Activated T-cell treated with anti-CD3 and anti-CD28 coated beads for 48 hours (primary cell): Measurements from ENCODE around the gene P2RY14.
"Not testable (repeated sequence)": the region's sequence is repeated elsewhere in the genome, so short reads cannot be mapped to it uniquely, and the experiment has no call there.

Experiments
- DNase-seq: peaks from one replicate; pipeline ENCODE4 v3.0.0-alpha.2; 2020; ENCODE audit warnings: low read depth

The P2RY14 gene

DNA sequence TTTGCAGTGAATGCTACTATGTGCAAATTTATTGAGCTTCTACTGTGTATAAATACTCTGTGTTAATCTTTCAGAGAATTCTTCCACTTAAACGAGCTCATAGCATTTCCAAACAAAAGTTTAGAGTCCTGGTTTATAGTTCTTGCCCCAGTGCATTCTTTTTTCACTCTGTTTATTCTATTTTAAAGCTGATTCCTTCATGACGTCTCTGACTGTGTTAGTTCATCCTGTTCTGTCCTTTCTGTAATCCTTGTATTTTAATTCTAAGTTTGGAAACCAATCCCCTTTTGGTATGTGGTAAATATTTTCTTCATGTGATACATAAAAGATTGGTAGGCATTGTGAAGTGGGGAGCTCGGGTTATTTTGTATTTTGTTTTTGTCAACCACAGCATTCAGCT is 18.7 kb downstream of the P2RY14 start:
- DNase-seq: no peak

DNA sequence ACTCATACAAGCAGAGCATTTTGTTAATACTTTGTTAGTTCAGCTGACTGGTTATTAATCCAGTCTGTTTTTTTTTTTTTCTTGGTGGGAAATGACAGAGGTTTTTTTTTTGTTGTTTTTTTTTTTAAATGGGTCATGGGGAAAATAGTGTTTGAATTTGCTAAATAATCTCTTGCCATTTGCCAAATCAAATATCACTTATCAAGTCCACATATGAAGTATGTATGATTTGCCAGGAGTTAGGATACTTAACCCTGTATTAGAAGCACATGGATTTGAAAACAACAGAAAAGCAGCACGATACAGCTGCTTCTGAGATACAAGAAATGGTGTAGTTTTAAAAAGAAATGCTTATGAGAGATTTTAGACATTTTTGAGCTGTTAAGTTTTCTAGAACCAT is 21.6 kb downstream of the P2RY14 start:
- no peak for DNase-seq

DNA sequence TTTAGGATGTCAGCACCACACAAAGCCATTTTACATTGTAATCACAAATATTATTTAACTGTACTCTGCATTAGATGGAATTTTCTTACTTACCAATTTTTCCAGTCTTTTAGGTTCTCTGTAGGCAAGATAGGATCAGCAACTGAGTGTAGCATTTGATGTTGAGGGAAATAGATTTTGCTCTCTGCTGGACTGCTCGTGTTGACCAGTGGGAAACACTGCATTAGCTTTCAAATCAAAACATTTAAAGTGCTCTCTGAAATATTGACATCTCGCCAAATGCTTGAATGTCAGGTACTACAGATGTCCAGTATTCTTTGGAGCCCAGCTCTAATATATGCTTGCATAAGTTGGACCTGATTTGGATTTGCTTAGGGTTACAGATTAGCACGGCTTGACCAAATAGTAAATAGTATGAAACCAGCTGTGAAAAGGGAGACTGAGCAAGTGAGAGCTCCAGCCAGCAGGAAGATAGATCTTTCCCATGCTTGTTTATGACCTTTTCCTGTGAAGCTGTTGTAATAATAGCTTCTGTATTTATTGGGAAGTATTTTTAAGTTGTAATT is 29.5 kb downstream of the P2RY14 start:
- DNase-seq: no peak

DNA sequence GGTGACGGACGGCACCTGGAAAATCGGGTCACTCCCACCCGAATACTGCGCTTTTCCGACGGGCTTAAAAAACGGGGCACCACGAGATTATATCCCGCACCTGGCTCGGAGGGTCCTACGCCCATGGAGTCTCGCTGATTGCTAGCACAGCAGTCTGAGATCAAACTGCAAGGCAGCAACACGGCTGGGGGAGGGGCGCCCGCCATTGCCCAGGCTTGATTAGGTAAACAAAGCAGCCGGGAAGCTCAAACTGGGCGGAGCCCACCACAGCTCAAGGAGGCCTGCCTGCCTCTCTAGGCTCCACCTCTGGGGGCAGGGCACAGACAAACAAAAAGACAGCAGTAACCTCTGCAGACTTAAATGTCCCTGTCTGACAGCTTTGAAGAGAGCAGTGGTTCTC is 36.3 kb downstream of the P2RY14 start:
- DNase-seq: not testable (repeated sequence)

DNA sequence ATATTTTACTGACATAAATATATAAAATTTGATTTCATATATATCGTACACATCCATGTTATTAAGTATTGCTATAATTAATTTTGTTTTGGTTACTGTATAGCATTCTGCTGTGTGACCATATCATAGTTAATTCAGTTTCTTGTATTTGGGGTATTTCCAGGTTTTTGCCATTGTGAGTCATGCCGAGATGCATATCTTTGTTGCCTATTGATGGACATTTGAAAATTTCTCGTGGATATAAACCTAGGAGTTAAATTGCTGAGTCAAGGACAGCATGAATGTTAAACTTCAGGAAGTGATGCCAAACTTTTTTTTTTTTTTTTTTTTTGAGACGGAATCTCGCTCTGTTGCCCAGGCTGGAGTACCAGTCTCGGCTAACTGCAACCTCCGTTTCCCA is 41.6 kb downstream of the P2RY14 start:
- DNase-seq: no peak

DNA sequence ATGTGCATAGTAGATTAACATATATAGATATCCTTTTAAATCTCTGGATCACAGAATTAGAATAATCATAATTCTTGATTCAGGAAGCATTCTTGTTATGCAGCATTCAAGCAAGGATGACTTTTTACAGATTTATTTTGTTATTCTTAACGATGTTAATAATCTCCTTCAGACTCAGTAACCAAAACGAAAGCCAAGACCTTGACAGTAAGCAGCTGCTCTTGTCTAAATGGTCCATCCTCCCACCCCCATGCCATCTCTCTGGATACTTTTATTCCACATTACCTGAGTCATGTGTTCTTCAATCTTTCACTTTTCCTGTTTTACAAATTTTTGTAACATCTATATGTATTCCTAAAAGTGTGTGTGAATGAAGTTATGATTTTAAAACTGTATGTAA is 42.0 kb downstream of the P2RY14 start:
- no peak for DNase-seq

DNA sequence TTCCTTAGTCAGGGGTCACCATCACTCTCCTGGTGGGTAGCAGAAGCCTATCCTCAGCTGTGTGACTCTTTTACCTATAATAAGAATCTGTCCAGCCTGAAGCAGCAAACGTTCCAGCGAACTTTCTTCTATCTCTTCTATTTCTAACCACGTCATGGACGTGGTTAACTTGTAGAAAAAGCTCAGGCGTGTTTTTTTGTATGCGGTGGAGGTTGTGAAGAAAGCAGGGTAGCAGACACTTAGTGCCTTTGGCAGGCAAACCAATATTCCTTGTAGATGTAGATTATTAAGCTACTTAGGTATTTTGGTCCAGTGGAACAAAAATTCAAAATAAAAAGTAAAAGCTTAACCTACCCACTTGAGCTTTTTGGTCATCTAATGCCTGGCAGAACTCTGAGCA is 43.5 kb downstream of the P2RY14 start:
- no peak for DNase-seq

DNA sequence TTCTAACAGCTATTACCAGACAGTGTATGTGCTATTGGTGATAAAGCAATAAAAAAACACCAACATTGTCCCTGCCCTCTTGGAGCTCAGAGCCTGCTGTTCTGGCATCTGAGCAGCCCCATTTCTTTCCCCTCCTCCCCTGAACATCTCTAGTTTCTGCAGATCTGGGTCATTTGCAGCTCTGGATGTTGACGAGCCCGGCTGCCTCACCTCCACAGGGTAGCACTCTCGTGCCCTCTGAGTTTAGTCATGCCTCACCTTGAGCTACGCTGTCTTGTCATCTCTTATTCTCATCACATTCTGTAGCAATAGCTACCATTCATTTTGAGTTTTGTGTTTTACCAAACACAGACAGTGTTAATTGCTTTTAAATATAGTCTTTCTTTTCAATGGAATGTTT is 45.4 kb downstream of the P2RY14 start:
- no peak for DNase-seq

DNA sequence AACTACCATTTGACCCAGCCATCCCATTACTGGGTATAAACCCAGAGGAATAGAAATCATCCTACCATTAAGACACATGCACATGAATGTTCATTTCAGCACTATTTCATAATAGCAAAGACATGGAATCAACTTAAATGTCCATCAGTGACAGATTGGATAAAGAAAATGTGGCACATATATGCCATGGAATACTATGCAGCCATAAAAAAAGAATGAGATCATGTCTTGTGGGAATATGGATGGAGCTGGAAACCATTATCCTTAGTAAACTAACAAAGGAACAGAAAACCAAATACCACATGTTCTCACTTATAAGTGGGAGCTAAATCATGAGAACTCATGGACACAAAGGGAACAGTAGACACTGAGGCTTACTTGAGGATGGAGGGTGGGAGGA is 45.9 kb downstream of the P2RY14 start:
- DNase-seq: not testable (repeated sequence)

DNA sequence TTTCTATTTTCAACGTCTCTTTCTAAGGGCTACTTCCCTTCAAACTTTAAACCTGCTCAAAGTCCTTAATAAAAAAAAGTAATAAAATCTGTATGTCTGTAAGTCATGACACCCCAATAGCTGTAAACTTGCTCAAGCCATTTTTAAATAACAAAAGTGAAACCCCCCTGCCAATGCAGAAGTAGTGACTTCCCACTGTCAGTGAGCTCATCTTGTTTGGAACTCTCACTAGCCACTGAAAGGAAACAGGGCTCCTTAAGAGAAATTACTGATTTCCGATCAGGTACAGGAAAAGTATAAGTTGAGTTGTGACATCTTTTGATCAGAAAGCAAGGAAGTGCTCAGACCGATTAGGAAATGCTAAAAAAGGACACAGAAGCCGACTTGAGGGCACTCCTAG is 47.7 kb downstream of the P2RY14 start:
- no peak for DNase-seq

DNA sequence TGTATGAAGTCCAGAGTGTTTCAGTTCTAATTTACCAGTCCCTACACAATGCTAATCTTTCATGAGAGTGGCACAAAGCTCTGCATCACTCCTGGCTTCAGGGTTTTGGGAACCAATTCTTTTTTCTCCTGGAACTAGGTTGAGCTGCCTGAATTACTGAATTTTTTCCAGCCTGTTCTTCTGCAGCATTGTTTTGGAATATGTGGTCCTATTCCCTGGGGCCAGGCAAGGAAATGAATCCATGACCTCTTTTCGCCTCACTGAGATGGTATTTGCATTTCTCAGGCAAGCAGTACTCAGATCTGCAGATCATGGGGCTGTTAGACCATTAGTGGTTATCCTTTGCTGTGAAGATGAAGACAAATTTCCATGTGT is 49.7 kb downstream of the P2RY14 start:
- no peak for DNase-seq

DNA sequence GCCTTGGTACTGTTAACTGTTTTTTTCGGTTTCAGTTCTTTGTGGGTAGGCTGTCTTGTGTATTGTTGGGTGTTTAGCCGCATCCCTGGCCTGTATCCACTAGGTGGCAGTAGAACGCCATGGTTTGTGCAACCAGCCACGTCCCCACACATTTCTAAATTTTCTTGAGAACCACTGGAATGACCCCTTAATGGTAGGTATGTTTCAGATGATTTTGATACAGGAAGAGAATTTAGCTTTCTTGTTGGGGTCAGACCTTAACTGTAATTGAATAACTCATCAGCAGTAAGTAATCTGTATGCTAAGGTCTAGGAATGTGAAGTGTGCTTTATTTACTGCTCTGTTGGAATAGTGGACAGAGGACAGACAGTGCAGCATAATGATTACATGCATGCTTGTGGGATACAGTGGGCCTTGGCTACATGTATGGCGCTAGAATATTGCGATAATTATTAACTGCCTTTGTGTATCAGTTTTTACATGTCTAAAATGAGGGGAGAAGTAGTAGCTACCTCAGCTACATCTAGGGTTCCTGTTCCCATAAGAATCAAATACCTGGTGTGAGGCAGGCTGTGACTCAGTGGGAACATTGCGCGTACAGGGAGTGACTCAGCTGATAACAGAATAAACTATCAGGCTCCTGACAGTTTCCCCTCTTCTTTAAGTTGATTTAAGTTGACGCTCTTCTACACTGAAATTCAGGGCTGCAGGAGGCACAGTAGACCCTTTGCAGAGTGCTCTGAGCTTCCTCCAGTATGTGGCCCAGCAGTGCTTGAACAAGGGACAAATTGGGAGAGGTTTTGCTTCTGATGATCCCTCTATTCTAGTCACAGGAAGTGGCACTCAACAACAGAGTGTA is 50.3 kb downstream of the P2RY14 start:
- peak; percentile 66 for DNase-seq

DNA sequence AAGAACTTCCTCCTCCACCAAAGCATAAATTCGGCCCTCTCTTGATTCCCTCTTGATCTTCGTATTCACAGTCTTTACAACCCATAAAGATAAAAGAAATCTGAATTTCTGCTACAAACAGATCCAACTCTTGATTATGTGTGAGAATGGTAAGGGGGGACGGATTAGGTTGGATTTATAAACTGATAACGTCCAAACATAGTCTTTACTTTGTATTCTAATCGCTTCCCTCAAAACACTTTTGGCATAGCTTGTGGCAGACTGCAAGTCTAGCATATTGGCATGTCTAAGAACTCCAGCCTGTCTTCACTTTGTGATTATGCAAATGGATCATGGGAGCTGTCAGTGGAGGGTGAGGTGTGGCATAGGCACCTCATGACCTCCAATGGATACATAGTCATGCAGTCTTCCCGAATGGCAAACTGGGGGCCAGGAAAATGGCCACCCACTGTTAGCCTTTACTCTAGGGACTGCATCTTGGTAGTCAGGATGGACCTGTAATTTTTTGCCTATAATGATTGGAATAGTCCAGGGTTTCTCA is 51.0 kb downstream of the P2RY14 start:
- DNase-seq: no peak

DNA sequence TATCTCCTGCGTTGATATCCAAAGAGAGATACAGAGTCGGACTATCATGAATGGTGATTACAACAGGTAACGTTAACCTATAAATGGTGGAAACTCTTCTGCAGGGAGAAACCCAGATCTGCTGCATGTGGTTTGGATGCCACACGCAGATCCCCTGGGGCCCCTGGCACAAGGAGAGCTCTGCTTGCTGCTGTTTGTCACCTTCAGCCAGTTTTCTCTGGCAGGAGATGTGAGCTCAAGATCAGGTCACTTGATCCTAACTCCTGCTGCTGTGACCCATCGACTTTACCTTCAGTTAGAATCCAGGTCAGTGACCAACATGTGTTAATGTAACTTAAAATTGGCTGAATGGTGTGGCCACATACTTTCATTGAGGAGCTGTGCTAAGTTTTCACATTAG is 51.5 kb downstream of the P2RY14 start:
- DNase-seq: no peak

DNA sequence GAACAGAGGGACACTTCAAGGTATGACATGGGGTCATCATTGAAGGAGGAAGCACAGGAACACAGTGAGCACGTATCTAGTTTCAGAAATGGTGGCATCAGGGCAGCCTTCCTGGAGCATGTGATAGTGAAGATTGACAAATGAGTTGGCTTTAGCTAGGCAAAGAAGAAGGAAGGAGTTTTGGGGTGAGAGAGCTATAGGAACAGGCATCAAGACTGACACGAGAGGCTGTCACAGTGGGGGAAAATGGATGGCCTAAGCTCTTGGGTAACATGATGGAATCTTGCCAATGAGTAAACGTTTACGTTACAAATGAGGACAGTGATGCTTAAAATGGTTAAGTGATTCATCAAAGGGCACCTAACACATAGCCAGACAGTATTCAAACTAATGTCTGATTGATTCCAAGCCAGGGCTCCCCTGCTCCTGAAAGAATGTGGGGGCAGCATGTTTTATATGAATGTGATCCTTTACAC is 52.2 kb downstream of the P2RY14 start:
- DNase-seq: no peak

DNA sequence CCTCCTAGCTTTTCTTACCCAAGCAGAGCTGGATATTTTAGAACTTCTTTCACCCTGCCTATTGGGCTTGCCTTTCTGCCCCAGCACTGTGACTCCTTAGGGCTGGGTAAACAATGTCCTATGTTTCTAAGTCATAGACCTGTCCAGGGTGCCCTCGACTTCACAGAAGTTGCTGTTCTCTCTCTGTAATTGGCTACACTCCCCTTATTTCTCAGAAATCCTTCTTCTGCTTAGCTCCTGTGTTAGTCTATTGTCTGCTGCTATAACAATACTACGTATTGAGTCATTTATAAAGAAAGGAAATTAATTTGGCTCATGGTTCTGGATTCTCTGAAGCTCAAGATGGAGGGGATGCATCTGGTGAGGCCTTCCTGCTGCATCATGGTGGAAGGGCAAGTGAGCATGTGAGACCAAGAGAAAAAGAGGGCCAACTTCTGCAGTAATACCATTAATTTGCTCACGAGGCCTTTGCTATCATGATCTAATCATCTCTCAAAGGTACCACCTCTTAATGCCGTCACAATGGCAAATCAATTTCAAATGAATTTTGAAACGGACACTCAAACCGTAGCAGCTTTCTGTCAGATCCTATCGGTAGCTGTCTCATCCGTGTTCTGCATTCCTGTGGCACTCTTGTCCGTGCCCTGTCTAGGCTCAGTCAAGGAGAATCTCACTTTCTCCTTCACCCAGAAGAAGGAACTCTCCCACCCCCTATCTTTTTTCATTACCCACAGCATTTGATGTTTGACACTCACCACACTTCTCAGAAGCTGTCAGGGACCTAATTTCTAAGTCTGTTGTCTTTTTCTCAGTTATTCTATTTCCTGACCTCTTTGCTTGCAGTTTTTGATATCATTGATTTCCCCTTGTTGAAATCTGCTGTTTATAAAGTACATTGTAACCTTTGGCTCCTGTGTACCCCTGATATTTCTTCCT is 53.0 kb downstream of the P2RY14 start:
- DNase-seq: no peak

DNA sequence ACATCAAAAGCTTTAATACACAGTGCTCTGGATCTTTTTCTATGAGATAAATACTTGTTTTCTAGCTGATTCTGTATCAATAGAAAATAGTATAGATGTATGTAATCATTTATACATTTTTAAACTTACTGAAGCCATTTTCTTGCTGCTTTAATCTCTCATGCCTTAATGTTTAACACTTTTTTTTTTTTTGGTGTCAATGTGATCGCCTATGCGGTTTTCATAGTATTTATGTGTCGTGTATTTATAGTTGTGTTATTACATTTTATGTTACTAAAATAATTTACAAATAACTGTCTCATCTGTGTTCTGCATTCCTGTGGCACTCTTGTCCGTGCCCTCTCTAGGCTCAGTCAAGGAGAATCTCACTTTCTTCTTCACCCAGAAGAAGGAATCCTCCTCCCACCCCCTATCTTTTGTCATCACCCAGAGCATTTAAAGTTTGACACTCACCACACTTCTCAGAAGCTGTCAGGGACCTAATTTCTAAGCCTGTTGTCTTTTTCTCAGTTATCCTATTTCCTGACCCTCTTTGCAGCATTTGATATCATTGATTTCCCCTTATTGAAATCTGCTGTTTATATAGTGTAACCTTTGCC is 54.0 kb downstream of the P2RY14 start:
- no peak for DNase-seq

DNA sequence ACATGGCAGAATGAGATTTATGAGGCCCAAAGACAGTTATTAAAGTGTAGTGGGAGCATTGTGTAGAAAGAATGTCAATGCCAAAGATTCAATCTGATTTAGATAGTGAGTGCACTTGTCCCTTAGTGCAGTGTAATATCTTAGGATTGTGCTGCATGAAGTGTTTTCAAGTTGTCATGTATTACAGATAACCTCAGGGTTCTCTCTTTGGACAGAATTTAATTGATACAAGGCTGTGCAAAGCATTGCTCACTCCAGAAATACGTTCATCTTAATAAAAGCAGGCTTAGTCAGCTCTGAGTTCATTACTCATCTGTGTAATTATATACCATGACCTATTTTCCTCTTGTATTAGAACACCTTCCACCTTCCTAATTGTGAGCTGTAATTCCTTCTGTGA is 59.3 kb downstream of the P2RY14 start:
- no peak for DNase-seq

DNA sequence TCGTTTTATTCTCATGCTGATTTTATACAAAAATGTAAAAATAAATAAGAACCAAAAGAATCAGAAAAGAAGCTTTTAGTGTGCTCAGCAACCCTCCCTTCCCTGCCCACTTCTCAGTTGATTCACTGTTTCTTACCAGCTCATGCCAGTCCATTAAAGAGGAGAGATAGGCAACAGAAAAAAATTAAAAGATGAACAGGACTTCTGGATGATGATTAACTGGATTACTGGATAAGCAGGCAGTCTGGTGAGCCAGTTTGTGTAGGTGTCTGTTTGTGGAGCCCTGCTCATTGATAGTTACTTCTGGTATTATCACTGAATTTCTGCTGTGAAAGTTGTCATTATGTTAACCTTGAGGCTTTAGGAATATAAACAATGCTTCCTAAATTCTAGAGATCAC is 60.2 kb downstream of the P2RY14 start:
- DNase-seq: no peak

DNA sequence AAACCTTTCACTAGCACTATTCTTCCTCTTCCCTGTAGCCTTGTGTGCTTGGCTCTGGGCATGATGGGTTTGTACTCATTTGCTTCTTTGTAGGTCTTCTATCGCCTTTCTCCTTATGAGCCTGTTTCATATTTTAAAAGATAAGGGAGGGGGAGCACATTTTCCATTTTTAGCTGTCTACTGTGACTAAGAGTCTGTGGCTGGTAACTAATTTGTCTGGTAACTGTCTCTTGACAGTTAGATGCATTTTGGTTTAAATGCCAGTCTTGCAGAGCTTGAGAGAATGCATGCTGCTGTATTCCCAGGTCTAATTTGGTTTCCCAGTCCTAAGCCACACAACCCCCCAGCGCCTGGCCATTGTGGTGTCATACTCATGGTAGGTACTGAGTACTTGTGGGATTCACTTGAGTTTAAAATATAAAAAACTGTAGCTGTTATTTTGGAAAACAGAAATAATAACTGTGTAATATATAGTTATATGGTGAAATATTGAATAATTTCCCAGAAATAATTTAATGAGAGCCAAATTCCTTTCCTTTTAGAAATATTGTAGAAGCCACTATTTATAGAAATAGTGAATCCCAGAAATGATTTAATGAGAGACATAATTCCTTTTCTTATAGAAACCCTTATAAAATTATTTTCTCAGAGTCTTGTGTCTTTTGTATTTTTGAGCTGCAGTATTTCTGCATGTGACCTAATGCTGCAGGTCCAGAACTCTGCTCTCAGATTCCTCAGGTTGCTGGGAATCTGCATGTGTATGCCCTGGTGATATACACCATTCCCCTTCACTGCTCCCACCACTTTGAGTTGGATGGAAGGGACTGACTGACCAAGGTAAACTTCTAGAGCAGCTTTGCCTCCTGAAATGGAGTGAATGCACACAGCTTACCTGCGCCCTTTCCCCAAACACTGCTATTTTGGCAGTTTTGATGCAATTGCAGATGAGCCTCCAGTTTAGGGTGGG is 61.4 kb downstream of the P2RY14 start:
- DNase-seq: no peak

DNA sequence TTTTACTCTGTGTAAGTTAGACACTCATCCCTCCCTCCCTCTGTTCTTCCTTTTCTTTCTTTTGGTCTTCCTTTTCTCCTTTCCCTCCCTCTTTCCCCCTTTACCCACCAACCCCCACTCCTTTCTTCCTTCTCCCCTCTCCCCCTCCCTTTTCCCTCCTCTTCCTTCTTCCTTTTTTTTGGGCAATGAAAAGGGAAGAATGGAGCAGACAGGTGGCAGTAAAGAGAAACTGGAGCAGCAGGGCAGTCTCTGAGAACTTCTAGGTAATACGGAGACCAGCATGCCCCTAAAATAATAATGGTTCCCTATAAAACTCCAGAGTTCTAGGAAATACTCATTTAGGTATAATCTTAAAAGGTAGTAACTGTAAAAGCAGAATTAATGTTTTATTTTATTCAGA is 63.9 kb downstream of the P2RY14 start:
- no peak for DNase-seq
